Liver (tissue), 9 donors: ENCODE results near the gene TP63. TPM values are rescaled to one million over a fixed set of nuclear protein-coding genes. Genes with fewer than 3 reads are reported as not detected.

Experiments used
- DNase-seq: peaks from one replicate; pipeline ENCODE4 v3.0.0-alpha.2; 2017; ENCODE audit warnings: low spot score
- H3K27ac ChIP-seq, 2 donors: one replicate each; pipeline ENCODE4 v1.7.0; 2013; ENCODE audit warnings: inconsistent platforms in 2 of 2, low read length in 2 of 2, control low read depth in 1 of 2, low read depth in 1 of 2, mild to moderate bottlenecking in 1 of 2
- H3K27me3 ChIP-seq, 4 donors: one replicate each; pipeline versions ENCODE4 v1.6.1 to v1.7.0; 2013; ENCODE audit warnings: low read length in 3 of 4, inconsistent platforms in 1 of 4, mild to moderate bottlenecking in 1 of 4, moderate library complexity in 1 of 4; ENCODE audit not compliant: control insufficient read depth in 4 of 4, insufficient read depth in 4 of 4
- H3K36me3 ChIP-seq, 4 donors: one replicate each; pipeline versions ENCODE4 v1.6.1 to v1.7.0; 2013; ENCODE audit warnings: low read length in 3 of 4, mild to moderate bottlenecking in 3 of 4, low read depth in 1 of 4, moderate library complexity in 1 of 4; ENCODE audit not compliant: control insufficient read depth in 4 of 4, insufficient read depth in 3 of 4
- H3K4me1 ChIP-seq, 4 donors: one replicate each; pipeline versions ENCODE4 v1.6.1 to v1.7.0; 2013; ENCODE audit warnings: low read length in 3 of 4, mild to moderate bottlenecking in 3 of 4, moderate library complexity in 1 of 4; ENCODE audit not compliant: control insufficient read depth in 4 of 4, insufficient read depth in 4 of 4
- H3K4me3 ChIP-seq, 3 donors: one replicate each; pipeline versions ENCODE4 v1.6.1 to v1.7.0; 2013; ENCODE audit warnings: low read length in 3 of 3, control low read depth in 1 of 3, low read depth in 1 of 3, mild to moderate bottlenecking in 1 of 3
- H3K9ac ChIP-seq, 2 donors: one replicate each; pipeline ENCODE4 v1.7.0; 2013; ENCODE audit warnings: low read length in 2 of 2, mild to moderate bottlenecking in 2 of 2, moderate library complexity in 2 of 2, control low read depth in 1 of 2, low read depth in 1 of 2
- H3K9me3 ChIP-seq, 4 donors: one replicate each; pipeline versions ENCODE4 v1.6.1 to v1.7.0; 2013; ENCODE audit warnings: low read length in 3 of 4; ENCODE audit not compliant: control insufficient read depth in 4 of 4
- ATF3 ChIP-seq: IDR thresholded peaks from 2 replicates; pipeline ENCODE4 v1.6.1; 2016; ENCODE audit warnings: antibody characterized with exemption
- EGR1 ChIP-seq, 2 donors: IDR thresholded peaks; 2 replicates each; pipeline ENCODE4 v1.6.1; 2016 to 2018; ENCODE audit warnings: antibody characterized with exemption in 2 of 2, low read depth in 2 of 2
- FOXA1 ChIP-seq: IDR thresholded peaks from 2 replicates; pipeline ENCODE4 v1.6.1; 2016; ENCODE audit warnings: antibody characterized with exemption
- FOXA2 ChIP-seq: IDR thresholded peaks from 2 replicates; pipeline ENCODE4 v1.6.1; 2016; ENCODE audit warnings: antibody characterized with exemption
- GABPA ChIP-seq, 2 donors: IDR thresholded peaks in 1 of 2; conservative IDR thresholded peaks in 1 of 2; 2 replicates each; pipeline ENCODE4 v1.6.1; 2016; ENCODE audit warnings: antibody characterized with exemption in 2 of 2, mild to moderate bottlenecking in 1 of 2, moderate library complexity in 1 of 2
- HNF4A ChIP-seq, 2 donors: conservative IDR thresholded peaks; 2 replicates each; pipeline ENCODE4 v1.6.1; 2016; ENCODE audit warnings: antibody characterized with exemption in 2 of 2, mild to moderate bottlenecking in 2 of 2
- HNF4G ChIP-seq: IDR thresholded peaks from 2 replicates; pipeline ENCODE4 v1.6.1; 2016; ENCODE audit warnings: antibody characterized with exemption
- JUND ChIP-seq, 2 donors: IDR thresholded peaks; 2 replicates each; pipeline ENCODE4 v1.6.1; 2016; ENCODE audit warnings: antibody characterized with exemption in 2 of 2
- NR2F2 ChIP-seq: IDR thresholded peaks from 2 replicates; pipeline ENCODE4 v1.6.1; 2016; ENCODE audit warnings: antibody characterized with exemption
- RAD21 ChIP-seq, 2 donors: IDR thresholded peaks; 2 replicates each; pipeline ENCODE4 v1.6.1; 2016; ENCODE audit warnings: antibody characterized with exemption in 2 of 2, mild to moderate bottlenecking in 2 of 2
- REST ChIP-seq: IDR thresholded peaks from 2 replicates; pipeline ENCODE4 v1.6.1; 2016; ENCODE audit warnings: antibody characterized with exemption, mild to moderate bottlenecking
- RXRA ChIP-seq, 2 donors: IDR thresholded peaks; 2 replicates each; pipeline ENCODE4 v1.6.1; 2017 to 2018; ENCODE audit warnings: antibody characterized with exemption in 2 of 2, mild to moderate bottlenecking in 1 of 2
- SP1 ChIP-seq: IDR thresholded peaks from 2 replicates; pipeline ENCODE4 v1.6.1; 2018; ENCODE audit warnings: antibody characterized with exemption, mild to moderate bottlenecking
- TAF1 ChIP-seq: conservative IDR thresholded peaks from 2 replicates; pipeline ENCODE4 v1.6.1; 2016; ENCODE audit warnings: antibody characterized with exemption, mild to moderate bottlenecking
- YY1 ChIP-seq: IDR thresholded peaks from 2 replicates; pipeline ENCODE4 v1.6.1; 2016; ENCODE audit warnings: antibody characterized with exemption, mild to moderate bottlenecking
- ZBTB33 ChIP-seq: IDR thresholded peaks from 2 replicates; pipeline ENCODE4 v1.6.1; 2016; ENCODE audit warnings: antibody characterized with exemption
- WGBS: extraction: QIAGEN DNeasy Blood & Tissue Kit; methylation state at CpG from one replicate; pipeline ENCODE4 v1.1.7; 2013; 5-methylcytosine and 5-hydroxymethylcytosine counted together
- polyA plus RNA-seq, 2 donors: library from polyadenylated mRNA; stranded (reverse) in 1 of 2; unstranded in 1 of 2; fragments of 200-250 nt in 1 of 2; fragments of >200 nt in 1 of 2; fragmentation: Nextera tagmentation in 1 of 2; extraction: Ambion mirVana in 1 of 2; gene quantifications; one replicate each; pipeline versions ENCODE4 v1.2.1 to v1.2.3, GENCODE V29; 2013 to 2015
- total RNA-seq, 2 donors: library from RNA; depleted of rRNA; stranded (reverse); fragments of >200 nt; gene quantifications; one replicate each; pipeline ENCODE4 v1.2.3, GENCODE V29; 2014
- TF ChIP-seq, protein P1 (sequence below): IDR thresholded peaks from 2 replicates; pipeline ENCODE4 v1.6.1; 2016; ENCODE audit warnings: antibody characterized with exemption
- TF ChIP-seq, protein P2 (sequence below): fragments of 150-350 bp; IDR thresholded peaks from 2 replicates; pipeline ENCODE4 v1.5.1; 2017; ENCODE audit warnings: improper control_type of control experiment, low read depth, low read length; ENCODE audit not compliant: missing input control
- donor health status: healthy.
- donor health status: healthy.
- donor health status: healthy.
- donor health status: healthy.
- donor health status: healthy.

The TP63 gene
- total and polyA plus RNA-seq, 4 donors: under 0.01 to 0.08 (median 0.05) TPM; not detected in 1

DNA sequence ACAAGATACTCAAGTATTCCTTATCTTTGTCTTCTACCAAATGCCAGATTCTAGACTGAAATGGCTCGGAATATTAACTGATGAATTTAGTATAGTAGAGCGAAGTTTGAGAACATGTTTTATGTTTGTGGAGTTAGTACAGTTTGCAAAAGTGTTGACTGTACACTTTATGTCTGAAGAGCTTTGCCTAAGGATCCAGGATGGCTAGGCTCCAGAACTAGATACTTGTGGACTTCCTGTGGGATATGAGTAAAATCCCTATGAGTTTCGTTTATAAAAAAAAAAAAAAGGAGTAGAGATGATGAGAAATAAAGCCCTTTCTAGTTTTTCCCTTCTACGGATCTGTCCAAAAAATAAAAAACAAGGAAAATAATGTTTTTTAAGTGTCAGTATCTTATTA lies 96.7 kb downstream of the TP63 start:
- Histone ChIP-seq H3K27me3 (no peaks in the 10 kb centered on the region), H3K4me1 (no peaks in the 10 kb centered on the region), H3K9ac (no peak overlapping the region), H3K36me3 (no peaks in the 10 kb centered on the region), H3K27ac (no peak overlapping the region), H3K4me3 (no peak overlapping the region), H3K9me3 (no peaks in the 10 kb centered on the region)
- DNase-seq: no peak
- WGBS: 79% methylated on average over 4 of the region's 4 CpGs
- TF ChIP-seq, protein P1, sequence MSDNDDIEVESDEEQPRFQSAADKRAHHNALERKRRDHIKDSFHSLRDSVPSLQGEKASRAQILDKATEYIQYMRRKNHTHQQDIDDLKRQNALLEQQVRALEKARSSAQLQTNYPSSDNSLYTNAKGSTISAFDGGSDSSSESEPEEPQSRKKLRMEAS: no peak
- no peak for TF ChIP-seq FOXA2
- no peak for TF ChIP-seq RXRA (IDR thresholded peaks at IDR 0.05)
- no peak for TF ChIP-seq SP1
- no peak for TF ChIP-seq ZBTB33
- no peak for TF ChIP-seq GABPA (IDR thresholded peaks at IDR 0.05 in 1 of 2, conservative IDR thresholded peaks at IDR 0.05 in 1 of 2)
- TF ChIP-seq NR2F2: no peak
- TF ChIP-seq FOXA1: no peak
- TF ChIP-seq RAD21 (IDR thresholded peaks at IDR 0.05): no peak
- no peak for TF ChIP-seq YY1
- TF ChIP-seq EGR1 (IDR thresholded peaks at IDR 0.05; ENCODE audit: low read depth in 2 of 2): no peak
- no peak for TF ChIP-seq JUND (IDR thresholded peaks at IDR 0.05)
- TF ChIP-seq HNF4G: no peak
- TF ChIP-seq HNF4A (conservative IDR thresholded peaks at IDR 0.05): no peak
- TF ChIP-seq, protein P2, sequence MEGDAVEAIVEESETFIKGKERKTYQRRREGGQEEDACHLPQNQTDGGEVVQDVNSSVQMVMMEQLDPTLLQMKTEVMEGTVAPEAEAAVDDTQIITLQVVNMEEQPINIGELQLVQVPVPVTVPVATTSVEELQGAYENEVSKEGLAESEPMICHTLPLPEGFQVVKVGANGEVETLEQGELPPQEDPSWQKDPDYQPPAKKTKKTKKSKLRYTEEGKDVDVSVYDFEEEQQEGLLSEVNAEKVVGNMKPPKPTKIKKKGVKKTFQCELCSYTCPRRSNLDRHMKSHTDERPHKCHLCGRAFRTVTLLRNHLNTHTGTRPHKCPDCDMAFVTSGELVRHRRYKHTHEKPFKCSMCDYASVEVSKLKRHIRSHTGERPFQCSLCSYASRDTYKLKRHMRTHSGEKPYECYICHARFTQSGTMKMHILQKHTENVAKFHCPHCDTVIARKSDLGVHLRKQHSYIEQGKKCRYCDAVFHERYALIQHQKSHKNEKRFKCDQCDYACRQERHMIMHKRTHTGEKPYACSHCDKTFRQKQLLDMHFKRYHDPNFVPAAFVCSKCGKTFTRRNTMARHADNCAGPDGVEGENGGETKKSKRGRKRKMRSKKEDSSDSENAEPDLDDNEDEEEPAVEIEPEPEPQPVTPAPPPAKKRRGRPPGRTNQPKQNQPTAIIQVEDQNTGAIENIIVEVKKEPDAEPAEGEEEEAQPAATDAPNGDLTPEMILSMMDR: no peak
- no peak for TF ChIP-seq TAF1
- no peak for TF ChIP-seq REST
- no peak for TF ChIP-seq ATF3
